Measurements from ENCODE around the gene GSTM3. TPM values are rescaled to one million over a fixed set of nuclear protein-coding genes. Genes with fewer than 3 reads are reported as not detected.

The GSTM3 gene
- total and polyA plus RNA-seq, 10 of the 15 experiments (the other 5 are each of a cell fraction or from before 2014, with no cell fraction given) = not detected

DNA sequence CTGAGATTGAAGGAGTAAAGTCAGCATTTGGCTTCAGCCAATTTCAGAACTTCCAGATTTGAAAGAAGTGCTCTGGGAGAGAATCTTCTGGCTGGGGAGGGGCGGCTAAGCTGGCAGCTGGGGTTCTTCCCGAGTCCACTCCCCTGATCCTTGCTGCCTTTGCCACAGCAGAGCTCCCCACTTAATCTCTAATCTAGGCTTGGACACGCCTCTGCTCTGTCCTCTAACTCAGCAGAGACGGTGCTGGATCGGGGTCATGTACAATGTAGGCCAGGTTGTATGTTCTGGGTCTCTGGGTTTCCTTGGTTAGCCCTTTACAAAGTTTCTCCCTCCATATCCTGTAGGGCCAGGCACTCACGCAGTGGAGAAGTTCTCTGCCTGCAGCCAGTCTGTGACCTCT lies 10.1 kb upstream of the GSTM3 start:
- DNase-seq (ENCODE audit: low read depth, low spot score) (no peak), ATAC-seq (no peak), FAIRE-seq (no peak)
- Histone ChIP-seq H3K36me3 (ENCODE audit: control insufficient read depth in 2 of 2, insufficient read depth in 2 of 2, low read length in 1 of 2) (no peaks in the 10 kb centered on the region), H3K27ac (ENCODE audit: control insufficient read depth, insufficient read depth) (no peak overlapping the region), H3K4me3 (no peak overlapping the region), H3K4me1 (ENCODE audit: control insufficient read depth, insufficient read depth, low read length) (no peaks in the 10 kb centered on the region), H4K20me1 (ENCODE audit: control insufficient read depth, insufficient read depth) (no peaks in the 10 kb centered on the region), H3K9me3 (replicated peaks; ENCODE audit: control insufficient read depth, insufficient read depth, low read length) (no peaks in the 10 kb centered on the region; the same call in 2 of the 3 replicates), H3K27me3 (replicated peaks in 1 of 2; ENCODE audit: control insufficient read depth in 2 of 2, insufficient read depth in 2 of 2, low read length in 1 of 2) (peaks cover 8 to 13% of the 10 kb centered on the region in 2 experiments), H2AFZ (ENCODE audit: control insufficient read depth, low read depth, low read length) (no peak overlapping the region), H3K9ac (ENCODE audit: control insufficient read depth, insufficient read depth, low read length) (no peak overlapping the region), H3K4me2 (ENCODE audit: control insufficient read depth, insufficient read depth) (no peak overlapping the region), H3K79me2 (ENCODE audit: control insufficient read depth, insufficient read depth, low read length) (no peaks in the 10 kb centered on the region)
- SMC1A ChIA-PET (ENCODE audit: uncharacterized antibody, unreplicated experiment) = no interaction called here
- BruUV-seq (replicated peaks) = no TSS peak
- in situ Hi-C loops (cut with MboI) = no loop called here
- WGBS (ENCODE audit: insufficient coverage, insufficient replicate concordance, low lambda C conversion rate, missing lambda C conversion rate) = 24% methylated on average over 4 of the region's 6 CpGs
- RAD21 ChIA-PET (ENCODE audit: unreplicated experiment) = no interaction called here
- CTCF ChIA-PET = interaction anchor here (0.6 kb wide), 1 partner anchor 629 kb away, joined by 3 read pairs; no protein-coding TSS in a partner anchor
- intact Hi-C loops (cut with micrococcal nuclease; ENCODE audit: unreplicated experiment) = no loop called here
- TF ChIP-seq JUND (IDR thresholded peaks at IDR 0.05; ENCODE audit: low read depth, low read length) (no peak), NFIC (IDR thresholded peaks at IDR 0.05; ENCODE audit: low read depth, low read length) (no peak), PAX8 (IDR thresholded peaks at IDR 0.05) (no peak), PML (IDR thresholded peaks at IDR 0.05; ENCODE audit: low read length) (no peak), SREBF2 (IDR thresholded peaks at IDR 0.05; ENCODE audit: low read length) (no peak), ZBED1 (IDR thresholded peaks at IDR 0.05; ENCODE audit: borderline replicate concordance) (no peak), RELA (IDR thresholded peaks at IDR 0.05; ENCODE audit: borderline replicate concordance, partially characterized antibody) (no peak), TBL1XR1 (IDR thresholded peaks at IDR 0.05; ENCODE audit: low read depth, low read length) (no peak), LARP7 (IDR thresholded peaks at IDR 0.05) (no peak)
- TF ChIP-seq, protein P1, sequence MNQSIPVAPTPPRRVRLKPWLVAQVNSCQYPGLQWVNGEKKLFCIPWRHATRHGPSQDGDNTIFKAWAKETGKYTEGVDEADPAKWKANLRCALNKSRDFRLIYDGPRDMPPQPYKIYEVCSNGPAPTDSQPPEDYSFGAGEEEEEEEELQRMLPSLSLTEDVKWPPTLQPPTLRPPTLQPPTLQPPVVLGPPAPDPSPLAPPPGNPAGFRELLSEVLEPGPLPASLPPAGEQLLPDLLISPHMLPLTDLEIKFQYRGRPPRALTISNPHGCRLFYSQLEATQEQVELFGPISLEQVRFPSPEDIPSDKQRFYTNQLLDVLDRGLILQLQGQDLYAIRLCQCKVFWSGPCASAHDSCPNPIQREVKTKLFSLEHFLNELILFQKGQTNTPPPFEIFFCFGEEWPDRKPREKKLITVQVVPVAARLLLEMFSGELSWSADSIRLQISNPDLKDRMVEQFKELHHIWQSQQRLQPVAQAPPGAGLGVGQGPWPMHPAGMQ (IDR thresholded peaks at IDR 0.05; ENCODE audit: borderline replicate concordance) = no peak
- POLR2A ChIA-PET = no interaction called here

All from GM12878 (cell line).